Ishikawa (cell line): Measurements from ENCODE around the gene SELL.

Experiments
- MAX ChIP-seq: IDR thresholded peaks from 2 replicates; pipeline ENCODE4 v1.6.1; 2012
- REST ChIP-seq: IDR thresholded peaks from 2 replicates; pipeline ENCODE4 v1.6.1; 2012; ENCODE audit warnings: low read depth, mild to moderate bottlenecking
- TAF1 ChIP-seq: IDR thresholded peaks from 2 replicates; pipeline ENCODE4 v1.6.1; 2012; ENCODE audit warnings: low read depth, mild to moderate bottlenecking
- TEAD4 ChIP-seq: IDR thresholded peaks from 2 replicates; pipeline ENCODE4 v1.6.1; 2012
- ZBTB7A ChIP-seq: IDR thresholded peaks from 2 replicates; pipeline ENCODE4 v1.6.1; 2012; ENCODE audit warnings: low read depth

GRCh38 chr1:169712309-169712631 lies 850 bp upstream of the SELL start:
- TF ChIP-seq ZBTB7A: no peak
- no peak for TF ChIP-seq REST
- TF ChIP-seq TAF1: no peak
- TF ChIP-seq MAX: no peak
- TF ChIP-seq TEAD4: no peak
